Tibial nerve (tissue), 4 donors: ENCODE data around the gene TLE1.

Experiments
- EP300 ChIP-seq, 2 donors: sonication (generic); formaldehyde crosslinking; IDR thresholded peaks; one replicate each; pipeline ENCODE4 v1.6.1; 2017; ENCODE audit warnings: antibody characterized with exemption in 2 of 2, mild to moderate bottlenecking in 1 of 2
- POLR2A ChIP-seq, 2 donors: fragments of 450-650 bp; IDR thresholded peaks; one replicate each; pipeline ENCODE4 v1.6.1; 2017; ENCODE audit warnings: antibody characterized with exemption in 2 of 2, mild to moderate bottlenecking in 2 of 2, moderate library complexity in 2 of 2
- TF ChIP-seq, protein P1 (sequence below), 5 experiments: fragments of 200-600 bp in 3 of 5; fragments of 450-650 bp in 2 of 5; sonication (generic) in 3 of 5; IDR thresholded peaks; one replicate each; pipeline ENCODE4 v1.5.1; 2016 to 2019; ENCODE audit warnings: antibody characterized with exemption in 5 of 5, mild to moderate bottlenecking in 3 of 5, moderate library complexity in 2 of 5

DNA sequence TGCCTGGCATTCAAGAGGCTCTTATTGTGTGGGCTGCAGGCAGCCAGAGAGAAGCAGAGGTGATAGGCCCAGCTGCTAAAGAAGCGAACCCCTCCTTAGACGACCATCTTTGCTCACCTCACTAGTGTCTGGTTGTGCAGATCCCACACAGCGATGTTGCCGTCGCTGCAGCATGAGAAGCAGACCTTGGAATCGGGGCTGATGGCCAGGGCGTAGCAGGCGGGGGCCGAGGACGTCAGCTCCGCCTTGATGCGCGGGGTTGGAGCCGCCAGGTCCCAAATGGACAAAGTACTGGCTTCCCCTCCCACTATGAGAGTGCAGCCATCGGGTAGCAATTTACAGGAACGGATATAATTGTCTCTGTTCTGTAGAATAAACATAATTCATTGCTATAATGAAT is 98.7 kb downstream of the TLE1 start:
- TF ChIP-seq POLR2A (IDR thresholded peaks at IDR 0.05) (no peak), EP300 (IDR thresholded peaks at IDR 0.05) (no peak)
- TF ChIP-seq, protein P1, sequence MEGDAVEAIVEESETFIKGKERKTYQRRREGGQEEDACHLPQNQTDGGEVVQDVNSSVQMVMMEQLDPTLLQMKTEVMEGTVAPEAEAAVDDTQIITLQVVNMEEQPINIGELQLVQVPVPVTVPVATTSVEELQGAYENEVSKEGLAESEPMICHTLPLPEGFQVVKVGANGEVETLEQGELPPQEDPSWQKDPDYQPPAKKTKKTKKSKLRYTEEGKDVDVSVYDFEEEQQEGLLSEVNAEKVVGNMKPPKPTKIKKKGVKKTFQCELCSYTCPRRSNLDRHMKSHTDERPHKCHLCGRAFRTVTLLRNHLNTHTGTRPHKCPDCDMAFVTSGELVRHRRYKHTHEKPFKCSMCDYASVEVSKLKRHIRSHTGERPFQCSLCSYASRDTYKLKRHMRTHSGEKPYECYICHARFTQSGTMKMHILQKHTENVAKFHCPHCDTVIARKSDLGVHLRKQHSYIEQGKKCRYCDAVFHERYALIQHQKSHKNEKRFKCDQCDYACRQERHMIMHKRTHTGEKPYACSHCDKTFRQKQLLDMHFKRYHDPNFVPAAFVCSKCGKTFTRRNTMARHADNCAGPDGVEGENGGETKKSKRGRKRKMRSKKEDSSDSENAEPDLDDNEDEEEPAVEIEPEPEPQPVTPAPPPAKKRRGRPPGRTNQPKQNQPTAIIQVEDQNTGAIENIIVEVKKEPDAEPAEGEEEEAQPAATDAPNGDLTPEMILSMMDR (IDR thresholded peaks at IDR 0.05): no peak
